Epithelial cell of esophagus (primary cell): ENCODE results near the gene NSRP1.
A peak's percentile ranks its signal among the peaks of the same experiment; 100 is the strongest.
"Not testable (repeated sequence)": the region's sequence is repeated elsewhere in the genome, so short reads cannot be mapped to it uniquely, and the experiment has no call there.

Source experiments
- DNase-seq: peaks from one replicate; pipeline ENCODE4 v3.0.0; 2010; ENCODE audit warnings: low read depth
- H3K4me3 ChIP-seq: 2 replicates; pipeline ENCODE4 v1.5.1; 2011; ENCODE audit warnings: mild to moderate bottlenecking, low read length, control low read depth
- CTCF ChIP-seq: IDR thresholded peaks from 2 replicates; pipeline ENCODE4 v1.5.1; 2011; ENCODE audit warnings: low read depth, mild to moderate bottlenecking, low read length, control low read depth, inconsistent platforms; ENCODE audit not compliant: insufficient read depth; ENCODE audit errors: missing control alignments

Gene NSRP1

DNA sequence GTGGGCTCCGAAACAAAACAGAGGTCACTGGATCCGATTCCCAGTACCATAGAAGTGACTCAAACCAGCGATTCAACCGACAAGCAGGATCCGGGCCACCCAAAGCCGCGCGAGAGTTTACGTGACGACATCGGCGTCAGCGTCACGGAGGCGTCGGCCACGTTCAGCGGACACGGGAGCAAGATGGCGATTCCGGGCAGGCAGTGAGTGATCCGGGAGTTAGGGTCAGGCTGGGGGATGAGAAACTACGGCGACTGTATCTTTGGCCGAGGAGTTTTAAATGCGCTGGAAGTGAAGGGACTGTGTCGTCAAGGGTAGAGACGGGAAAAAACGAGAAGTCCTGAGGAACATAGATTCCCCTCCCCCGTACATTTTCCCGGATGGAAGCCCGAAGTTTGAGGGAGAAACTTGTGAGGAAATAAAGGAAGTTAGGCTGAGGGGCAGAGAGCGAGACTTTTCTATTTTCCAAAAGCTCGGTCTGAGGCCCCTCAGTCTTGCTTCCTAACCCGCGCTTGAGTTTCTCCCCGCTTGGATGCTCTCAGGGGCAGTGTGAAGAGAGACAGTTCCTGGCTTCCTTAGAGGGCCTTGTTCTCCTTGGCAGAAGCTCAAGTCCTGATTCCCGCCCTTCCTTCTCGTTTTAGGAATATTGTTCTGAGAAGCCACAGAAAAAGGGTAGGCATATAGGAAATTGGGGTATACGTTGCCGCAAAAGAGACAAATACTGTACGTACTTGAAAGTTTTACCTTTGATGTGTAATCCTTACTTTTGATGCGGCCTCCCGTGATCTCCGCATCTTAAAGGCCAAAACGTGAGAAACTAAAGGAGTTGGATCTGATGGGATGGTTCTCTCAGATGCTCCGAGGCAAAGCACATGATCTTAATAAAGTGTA, at the start of gene NSRP1:
NSRP1 (plus strand) TSS at position 156 of the 891 bp plus-strand sequence; CDS start at position 184, 28 bp downstream.
- H3K4me3 ChIP-seq: peak within 1 kb of the TSS; percentile 96
- peak; percentile 96 for DNase-seq
- no peak for TF ChIP-seq CTCF

DNA sequence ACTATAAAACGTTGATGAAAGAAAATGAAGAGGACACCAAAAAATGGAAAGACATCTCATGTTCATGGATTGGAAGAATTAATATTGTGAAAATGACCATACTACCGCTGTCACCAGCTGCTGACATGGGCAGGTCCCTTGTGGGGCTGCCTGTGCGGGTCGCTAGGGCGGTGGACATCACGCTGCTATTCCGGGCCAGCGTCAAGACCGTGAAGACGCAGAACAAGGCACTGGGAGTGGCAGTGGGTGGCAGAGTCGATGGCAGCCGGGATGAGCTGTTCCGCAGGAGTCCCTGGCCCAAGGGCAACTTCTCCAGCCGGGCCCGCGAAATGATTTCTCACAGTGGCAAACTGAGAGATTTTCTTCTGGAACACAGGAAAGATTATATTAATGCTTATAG, 48.2 kb upstream of the NSRP1 start:
- H3K4me3 ChIP-seq: no peak overlapping the region
- TF ChIP-seq CTCF: no peak
- DNase-seq: no peak

- DNase-seq: no peak
- H3K4me3 ChIP-seq: no peak overlapping the region
- no peak for TF ChIP-seq CTCF
These were observed 42.4 kb upstream of the NSRP1 start for GRCh38 chr17:30074254-30074653.

GRCh38 chr17:30074730-30075129, 41.9 kb upstream of the NSRP1 start:
- TF ChIP-seq CTCF: no peak
- no peak overlapping the region for H3K4me3 ChIP-seq
- peak; percentile 43 for DNase-seq

GRCh38 chr17:30082773-30083172, 33.8 kb upstream of the NSRP1 start:
- no peak for DNase-seq
- no peak overlapping the region for H3K4me3 ChIP-seq
- TF ChIP-seq CTCF: no peak

GRCh38 chr17:30084788-30085187, 31.8 kb upstream of the NSRP1 start:
- no peak for TF ChIP-seq CTCF
- no peak for DNase-seq
- H3K4me3 ChIP-seq: no peak overlapping the region

DNA sequence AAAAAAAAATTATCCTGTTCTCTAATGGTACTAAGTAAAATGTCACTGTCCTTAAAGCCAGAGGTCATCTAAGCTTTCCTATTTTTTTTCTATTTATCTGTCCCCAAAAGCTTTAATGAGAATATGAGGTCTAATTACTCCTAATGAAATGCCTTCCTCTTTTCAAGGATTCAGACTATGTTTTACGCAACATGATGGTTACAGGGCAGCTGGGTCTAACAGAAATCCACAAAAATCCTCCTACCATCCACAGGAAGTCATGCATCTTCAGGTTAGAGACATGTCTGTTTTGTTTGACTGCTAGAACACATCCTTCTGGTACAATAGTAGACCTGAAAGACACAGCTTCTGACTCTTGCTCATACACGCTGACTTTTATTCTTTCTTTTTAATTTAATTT, 29.7 kb upstream of the NSRP1 start:
- H3K4me3 ChIP-seq: no peak overlapping the region
- TF ChIP-seq CTCF: no peak
- no peak for DNase-seq

- not testable (repeated sequence) for H3K4me3 ChIP-seq, DNase-seq
These were observed 29.2 kb upstream of the NSRP1 start for GRCh38 chr17:30087431-30087830.
